K562 (cell line): Measurements from ENCODE around the gene OR2T29. TPM values are rescaled to one million over a fixed set of nuclear protein-coding genes. Genes with fewer than 3 reads are reported as not detected.
A peak's percentile ranks its signal among the peaks of the same experiment; 100 is the strongest.

Source experiments
- BACH1 ChIP-seq: fragments of 200-800 bp; sonication (Bioruptor generic); IDR thresholded peaks from 2 replicates; pipeline ENCODE4 v1.6.1; 2016; ENCODE audit warnings: missing genetic modification characterization, missing compliant biosample characterization
- CBFB ChIP-seq: sonication (generic); formaldehyde crosslinking; IDR thresholded peaks from 2 replicates; pipeline ENCODE4 v1.4.0; 2020; ENCODE audit warnings: mild to moderate bottlenecking, missing genetic modification reagents
- CTCF ChIP-seq, 3 experiments: IDR thresholded peaks in 2 of 3; conservative IDR thresholded peaks in 1 of 3; 2 replicates each; pipeline ENCODE4 v1.5.1; 2011 to 2012; ENCODE audit warnings: low read length in 3 of 3, mild to moderate bottlenecking in 3 of 3, control low read depth in 2 of 3, improper control_type of control experiment in 1 of 3, inconsistent platforms in 1 of 3, low read depth in 1 of 3, mixed read lengths in 1 of 3, moderate library complexity in 1 of 3; ENCODE audit not compliant: insufficient read depth in 2 of 3
- EGR1 ChIP-seq: fragments of 450-650 bp; conservative IDR thresholded peaks from 2 replicates; pipeline ENCODE4 v1.6.1; 2017; ENCODE audit warnings: mild to moderate bottlenecking
- GABPA ChIP-seq: fragments of 200-800 bp; sonication (Bioruptor generic); conservative IDR thresholded peaks from 2 replicates; pipeline ENCODE4 v1.6.1; 2016; ENCODE audit warnings: low read depth, missing genetic modification characterization, missing compliant biosample characterization
- HDAC2 ChIP-seq: fragments of 450-650 bp; IDR thresholded peaks from 2 replicates; pipeline ENCODE4 v1.6.1; 2016; ENCODE audit warnings: mild to moderate bottlenecking
- HNRNPL ChIP-seq: fragments of 200-400 bp; formaldehyde crosslinking; IDR thresholded peaks from 2 replicates; pipeline ENCODE4 v1.6.1; 2017; ENCODE audit warnings: low read depth, mild to moderate bottlenecking, low read length
- MXI1 ChIP-seq: IDR thresholded peaks from 2 replicates; pipeline ENCODE4 v1.6.1; 2011; ENCODE audit warnings: low read depth, mild to moderate bottlenecking, improper control_type of control experiment, low read length
- RNF2 ChIP-seq: sonication (generic); IDR thresholded peaks from 2 replicates; pipeline ENCODE4 v1.6.1; 2016
- VEZF1 ChIP-seq: fragments of 200-800 bp; sonication (Bioruptor generic); IDR thresholded peaks from 2 replicates; pipeline ENCODE4 v1.6.1; 2017; ENCODE audit warnings: missing genetic modification characterization, missing compliant biosample characterization
- ZNF668 ChIP-seq: fragments of 250-450 bp; sonication (Bioruptor Pico); IDR thresholded peaks from 2 replicates; pipeline ENCODE4 v1.8.0; 2022; ENCODE audit warnings: mild to moderate bottlenecking, inconsistent platforms
- polyA plus RNA-seq, 8 experiments: library from polyadenylated mRNA; depleted of rRNA in 4 of 8; stranded (reverse) in 5 of 8; unstranded in 3 of 8; fragments of >200 nt; fragmentation: Nextera tagmentation in 2 of 8; fragmentation: Illumina TruSeq in 1 of 8; extraction: Ambion mirVana in 2 of 8; extraction: Trizol in 1 of 8; gene quantifications; 2 replicates each; pipeline versions ENCODE4 v1.2.1 to v1.2.3, GENCODE V29; 2011 to 2014; ENCODE audit warnings: inconsistent platforms in 1 of 8, missing spikeins in 1 of 8
- total RNA-seq, 7 experiments: library from RNA; depleted of rRNA in 6 of 7; stranded (reverse); fragments of >200 nt in 6 of 7; fragmentation: Illumina TruSeq in 2 of 7; extraction: Trizol in 2 of 7; gene quantifications; 2 replicates each; pipeline versions ENCODE4 v1.2.1 to v1.2.3, GENCODE V29; 2011 to 2021; ENCODE audit warnings: low replicate concordance in 1 of 7

The OR2T29 gene
- total and polyA plus RNA-seq, 9 of the 15 experiments (the other 6 are each of a cell fraction or from before 2014, with no cell fraction given) = not detected

GRCh38 chr1:248596615-248597014 is 34.0 kb upstream of the OR2T29 start (continued):
- peak; percentile 58; the same call in 1 of the 2 replicates for TF ChIP-seq VEZF1 (CRISPR knock-in tag)
- peak; percentile 57 for TF ChIP-seq GABPA (tag)
- TF ChIP-seq MXI1 = no peak
- TF ChIP-seq CTCF (IDR thresholded peaks at IDR 0.05 in 2 of 3, conservative IDR thresholded peaks at IDR 0.05 in 1 of 3; ENCODE audit: insufficient read depth in 2 of 3, low read depth in 1 of 3, low read length in 3 of 3) = no peak
- no peak for TF ChIP-seq HNRNPL
- no peak for TF ChIP-seq ZNF668 (CRISPR knock-in tag)
- TF ChIP-seq RNF2 = no peak
- TF ChIP-seq EGR1 = no peak
- 0 out of 2 replicates have a peak, but pooled peaks have one; percentile 36 for TF ChIP-seq BACH1
- no peak for TF ChIP-seq CBFB (CRISPR knock-in tag)
- no peak for TF ChIP-seq HDAC2
